Measurements from ENCODE around the gene SLC38A9. TPM values are rescaled to one million over a fixed set of nuclear protein-coding genes. Genes with fewer than 3 reads are reported as not detected.

Gene SLC38A9
- total and polyA plus RNA-seq, 5 experiments from 2014 or later = 6.4 to 24.4 (median 12.1) TPM

DNA sequence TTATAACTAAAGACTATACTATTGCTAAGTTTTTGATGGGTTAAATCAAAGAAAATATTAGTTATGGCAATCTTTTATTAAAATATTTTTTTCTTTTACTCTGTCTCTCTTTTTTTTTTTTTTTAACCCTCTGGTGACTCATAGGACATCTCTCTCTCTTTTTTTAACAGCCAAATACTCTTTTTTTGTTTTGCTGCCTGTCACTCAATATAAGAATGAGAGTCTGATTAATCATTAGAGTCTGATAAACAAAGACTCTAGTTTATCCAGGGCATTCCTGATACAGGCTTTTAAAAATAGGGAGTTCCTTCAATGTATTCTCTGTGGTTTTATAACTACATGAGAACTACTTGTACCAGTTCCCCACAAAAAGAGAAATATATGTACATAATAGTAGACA, 77.3 kb downstream of the SLC38A9 start:
- Mint-ChIP-seq H3K27ac (peak overlapping the region in 1 of 10 donors; percentile 54), H3K4me3 (no peak overlapping the region), H3K9me3 (no peaks in the 10 kb centered on the region), H3K36me3 (peaks cover 6 to 31% (median 20%) of the 10 kb centered on the region in 3 donors), H3K27me3 (no peaks in the 10 kb centered on the region), H3K4me1 (peaks cover 0 to 9% (median 4%) of the 10 kb centered on the region in 4 donors)
- ATAC-seq = no peak
- DNase-seq = no peak
- POLR2A ChIA-PET = no interaction called here

DNA sequence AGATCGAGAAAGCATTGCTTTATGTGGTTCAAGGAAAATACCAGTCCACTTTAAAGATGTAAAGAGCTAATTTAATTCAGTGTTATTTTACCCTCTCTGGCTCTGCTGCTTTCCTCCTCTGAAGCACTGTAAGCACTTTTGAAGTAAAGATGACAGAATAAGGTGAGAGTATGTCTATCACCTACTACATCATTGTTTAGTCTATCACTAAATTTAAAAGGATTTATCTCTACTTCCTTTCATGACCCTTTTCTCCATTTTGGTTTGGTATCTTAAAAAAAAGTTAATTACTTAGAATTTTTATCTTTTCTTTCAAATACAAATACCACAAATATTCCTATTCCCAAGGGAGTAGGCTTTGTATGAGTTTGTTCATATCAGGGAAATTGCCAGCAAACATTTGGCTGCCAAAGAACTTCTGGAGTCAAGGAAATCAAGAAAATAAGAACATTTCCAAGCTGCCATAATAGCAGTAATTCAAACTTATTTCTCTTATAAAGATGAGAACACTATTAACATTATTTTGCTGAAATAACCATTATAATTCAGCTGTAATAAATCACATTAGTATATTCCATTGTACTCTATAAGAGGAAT, 77.8 kb downstream of the SLC38A9 start:
- H3K27ac Mint-ChIP-seq = peak overlapping the region in 5 of 10 donors; percentile 5 to 73 (median 47)
- peak overlapping the region in 7 of 10 donors; percentile 3 to 67 (median 36) for H3K4me3 Mint-ChIP-seq
- DNase-seq (no peak), ATAC-seq (no peak)
- POLR2A ChIA-PET = no interaction called here
- peaks cover 6 to 33% (median 22%) of the 10 kb centered on the region in 3 donors for H3K36me3 Mint-ChIP-seq
- H3K27me3 Mint-ChIP-seq = no peaks in the 10 kb centered on the region
- H3K4me1 Mint-ChIP-seq = peaks cover 0 to 9% (median 4%) of the 10 kb centered on the region in 4 donors
- H3K9me3 Mint-ChIP-seq = no peaks in the 10 kb centered on the region

GRCh38 chr5:55633574-55634208, 78.4 kb downstream of the SLC38A9 start:
- Mint-ChIP-seq H3K4me1 (peaks cover 0 to 9% (median 4%) of the 10 kb centered on the region in 4 donors), H3K27ac (peak overlapping the region in 6 of 10 donors; percentile 5 to 73 (median 46)), H3K9me3 (no peaks in the 10 kb centered on the region), H3K27me3 (no peaks in the 10 kb centered on the region), H3K4me3 (peak overlapping the region in 8 of 10 donors; percentile 3 to 67 (median 40)), H3K36me3 (peaks cover 4 to 31% (median 20%) of the 10 kb centered on the region in 3 donors)
- no peak for ATAC-seq
- no peak for DNase-seq
- POLR2A ChIA-PET = no interaction called here

- H3K36me3 Mint-ChIP-seq = peaks cover 0 to 36% (median 22%) of the 10 kb centered on the region in 3 donors
- no peaks in the 10 kb centered on the region for H3K27me3 Mint-ChIP-seq
- H3K4me3 Mint-ChIP-seq = no peak overlapping the region
- no peak for ATAC-seq
- no peak overlapping the region for H3K27ac Mint-ChIP-seq
- POLR2A ChIA-PET = no interaction called here
- no peak for DNase-seq
- peaks cover 0 to 7% (median 4%) of the 10 kb centered on the region in 4 donors for H3K4me1 Mint-ChIP-seq
- H3K9me3 Mint-ChIP-seq = no peaks in the 10 kb centered on the region
These were observed 82.3 kb downstream of the SLC38A9 start for GRCh38 chr5:55629815-55630214.

GRCh38 chr5:55626790-55627189, 85.3 kb downstream of the SLC38A9 start:
- POLR2A ChIA-PET = no interaction called here
- Mint-ChIP-seq H3K9me3 (no peaks in the 10 kb centered on the region), H3K4me3 (no peak overlapping the region), H3K36me3 (peaks cover 0 to 21% (median 21%) of the 10 kb centered on the region in 3 donors), H3K4me1 (peaks cover 0 to 2% (median 0%) of the 10 kb centered on the region in 4 donors), H3K27ac (no peak overlapping the region), H3K27me3 (no peaks in the 10 kb centered on the region)
- DNase-seq (no peak), ATAC-seq (no peak)

- H3K4me3 Mint-ChIP-seq = no peak overlapping the region
- ATAC-seq = no peak
- peak overlapping the region in 1 of 10 donors; percentile 49 for H3K27ac Mint-ChIP-seq
These were observed 86.2 kb downstream of the SLC38A9 start for GRCh38 chr5:55625913-55626312.

GRCh38 chr5:55625589-55625909, 86.6 kb downstream of the SLC38A9 start:
- Mint-ChIP-seq H3K4me1 (peaks cover 0 to 2% (median 0%) of the 10 kb centered on the region in 4 donors), H3K27ac (peak overlapping the region in 1 of 10 donors; percentile 49), H3K27me3 (no peaks in the 10 kb centered on the region), H3K4me3 (no peak overlapping the region), H3K9me3 (no peaks in the 10 kb centered on the region), H3K36me3 (peaks cover 0 to 21% (median 17%) of the 10 kb centered on the region in 3 donors)
- DNase-seq = no peak
- POLR2A ChIA-PET = no interaction called here
- ATAC-seq = no peak

More at GRCh38 chr5:55625913-55626312, 86.2 kb downstream of the SLC38A9 start:
- Mint-ChIP-seq H3K4me1 (peaks cover 0 to 2% (median 0%) of the 10 kb centered on the region in 4 donors), H3K27me3 (no peaks in the 10 kb centered on the region), H3K36me3 (peaks cover 0 to 21% (median 17%) of the 10 kb centered on the region in 3 donors), H3K9me3 (no peaks in the 10 kb centered on the region)
- POLR2A ChIA-PET = no interaction called here
- no peak for DNase-seq

DNA sequence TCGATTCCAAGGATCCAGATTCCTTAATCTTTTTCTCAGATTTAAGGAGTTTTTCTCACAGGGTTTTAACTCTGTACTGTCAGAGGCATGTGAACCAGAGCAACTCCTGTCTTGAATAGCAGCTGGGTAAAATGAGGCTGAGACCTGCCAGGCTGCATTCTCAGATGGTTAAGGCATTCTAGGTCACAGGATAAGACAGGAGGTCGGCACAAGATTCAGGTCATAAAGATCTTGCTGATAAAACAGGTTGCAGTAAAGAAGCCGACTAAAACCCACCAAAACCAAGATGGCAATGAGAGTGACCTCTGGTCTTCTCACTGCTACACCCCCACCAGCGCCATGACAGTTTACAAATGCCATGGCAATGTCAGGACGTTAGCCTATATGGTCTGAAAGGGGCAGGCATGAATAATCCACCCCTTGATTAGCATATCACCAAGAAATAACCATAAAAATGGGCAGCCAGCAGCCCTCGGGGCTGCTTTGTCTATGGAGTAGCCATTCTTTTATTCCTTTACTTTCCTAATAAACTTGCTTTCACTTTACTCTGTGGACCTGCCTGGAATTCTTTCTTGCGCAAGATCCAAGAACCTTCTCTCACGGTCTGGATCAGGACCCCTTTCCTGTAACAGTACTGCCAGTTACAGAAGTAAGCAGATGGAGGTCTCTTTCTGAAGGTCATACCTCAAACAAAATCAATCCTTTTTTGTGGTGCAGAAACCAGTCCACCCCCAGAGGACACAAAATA, 87.1 kb downstream of the SLC38A9 start:
- Mint-ChIP-seq H3K36me3 (peaks cover 0 to 21% (median 16%) of the 10 kb centered on the region in 3 donors), H3K27ac (no peak overlapping the region), H3K4me1 (peaks cover 0 to 2% (median 0%) of the 10 kb centered on the region in 4 donors), H3K27me3 (no peaks in the 10 kb centered on the region), H3K4me3 (no peak overlapping the region), H3K9me3 (no peaks in the 10 kb centered on the region)
- no peak for DNase-seq
- POLR2A ChIA-PET = no interaction called here
- ATAC-seq = no peak

DNA sequence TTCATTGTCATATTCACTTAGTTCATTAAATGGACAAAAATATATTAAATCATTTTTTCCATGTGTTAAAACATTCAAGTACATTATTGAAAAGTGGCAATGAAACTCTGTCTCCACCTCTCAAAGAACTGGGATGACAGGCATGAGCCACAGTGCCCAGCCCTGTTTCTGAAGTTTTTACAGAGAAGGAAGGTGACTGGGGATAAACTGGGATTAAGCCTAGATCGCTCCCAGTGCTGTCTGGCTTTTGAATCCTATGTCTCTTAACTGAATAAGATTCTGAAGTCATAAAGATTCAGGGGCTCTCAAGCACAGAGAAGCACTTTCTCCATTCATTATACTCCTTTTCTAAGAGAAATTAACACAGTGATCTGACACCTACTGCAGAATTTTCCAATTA, 88.3 kb downstream of the SLC38A9 start:
- Mint-ChIP-seq H3K4me1 (peaks cover 0 to 2% (median 0%) of the 10 kb centered on the region in 4 donors), H3K9me3 (no peaks in the 10 kb centered on the region), H3K4me3 (no peak overlapping the region), H3K27ac (no peak overlapping the region), H3K27me3 (no peaks in the 10 kb centered on the region), H3K36me3 (peaks cover 0 to 17% (median 13%) of the 10 kb centered on the region in 3 donors)
- ATAC-seq = no peak
- POLR2A ChIA-PET = no interaction called here
- no peak for DNase-seq

DNA sequence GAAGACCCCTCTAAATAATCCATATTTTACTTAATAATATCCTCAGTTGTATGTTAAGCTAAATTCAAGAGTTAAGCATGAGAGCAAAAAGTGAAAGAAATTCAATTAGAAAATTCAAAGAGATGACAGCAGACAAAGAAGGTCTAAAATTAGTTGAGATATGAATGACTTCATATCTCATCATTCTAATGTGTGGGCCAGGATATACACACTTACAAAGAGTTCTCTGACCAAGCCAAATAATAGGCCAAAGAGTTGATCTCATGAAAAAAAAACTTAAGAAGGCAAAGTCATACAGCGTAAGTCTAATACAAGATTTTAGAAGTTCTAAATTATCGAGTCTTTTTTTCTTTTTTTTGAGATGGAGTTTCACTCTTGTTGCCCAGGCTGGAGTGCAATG, 89.7 kb downstream of the SLC38A9 start:
- Mint-ChIP-seq H3K27me3 (no peaks in the 10 kb centered on the region), H3K36me3 (peaks cover 0 to 17% (median 11%) of the 10 kb centered on the region in 3 donors), H3K27ac (no peak overlapping the region), H3K9me3 (no peaks in the 10 kb centered on the region), H3K4me1 (peaks cover 0 to 2% (median 0%) of the 10 kb centered on the region in 4 donors), H3K4me3 (no peak overlapping the region)
- DNase-seq (no peak), ATAC-seq (no peak)
- POLR2A ChIA-PET = no interaction called here

DNA sequence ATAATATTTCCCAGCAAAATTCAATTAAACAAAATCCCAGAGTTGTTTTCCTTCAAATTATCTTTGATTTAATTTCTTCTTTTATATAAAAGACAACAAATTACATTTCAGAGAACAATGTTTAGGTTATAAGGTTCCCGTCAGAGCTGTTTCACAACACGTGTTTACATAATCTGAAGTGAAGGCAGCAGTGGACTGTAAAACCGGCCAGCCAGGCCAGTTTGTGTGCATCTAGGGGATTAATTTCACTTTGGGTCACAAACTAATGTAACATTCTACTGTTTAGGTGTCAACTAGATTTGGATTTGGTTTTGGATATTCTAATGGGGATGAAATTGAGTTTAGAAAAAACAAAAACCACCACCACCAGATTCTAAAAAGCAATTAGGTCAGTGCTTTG, 90.9 kb downstream of the SLC38A9 start:
- H3K27me3 Mint-ChIP-seq = no peaks in the 10 kb centered on the region
- peaks cover 0 to 7% (median 5%) of the 10 kb centered on the region in 3 donors for H3K36me3 Mint-ChIP-seq

DNA sequence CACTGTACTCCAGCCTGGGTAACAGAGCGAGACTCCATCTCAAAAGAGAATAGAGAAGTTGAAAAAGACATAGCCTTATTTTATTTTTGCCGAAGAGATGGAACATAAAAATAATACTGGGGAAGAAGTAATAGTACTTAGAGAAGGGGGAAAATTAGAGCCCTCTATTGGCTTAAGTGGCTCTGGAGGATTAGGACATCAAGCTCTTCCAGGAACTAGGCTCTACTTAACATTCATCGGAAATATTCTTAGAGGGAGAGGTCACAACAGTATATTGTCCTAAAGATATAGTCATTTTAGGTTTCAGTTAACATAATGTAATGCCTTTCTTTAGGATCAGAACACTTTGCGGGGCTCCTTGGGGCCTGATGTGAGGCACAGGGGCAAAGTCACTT, 91.4 kb downstream of the SLC38A9 start:
- Mint-ChIP-seq H3K36me3 (peaks cover 0 to 3% (median 2%) of the 10 kb centered on the region in 3 donors), H3K9me3 (no peaks in the 10 kb centered on the region), H3K4me3 (no peak overlapping the region), H3K27ac (no peak overlapping the region), H3K27me3 (no peaks in the 10 kb centered on the region), H3K4me1 (peaks cover 0 to 2% (median 0%) of the 10 kb centered on the region in 4 donors)
- POLR2A ChIA-PET = no interaction called here
- DNase-seq (no peak), ATAC-seq (no peak)

More for the DNA sequence above, 90.9 kb downstream of the SLC38A9 start:
- Mint-ChIP-seq H3K4me1 (peaks cover 0 to 2% (median 0%) of the 10 kb centered on the region in 4 donors), H3K27ac (no peak overlapping the region), H3K9me3 (no peaks in the 10 kb centered on the region), H3K4me3 (no peak overlapping the region)
- ATAC-seq = no peak
- DNase-seq = no peak
- POLR2A ChIA-PET = no interaction called here
